GM23248 (cell line): Measurements from ENCODE around the gene NFX1.

Experiments used
- EZH2 ChIP-seq: fragments of 200-600 bp; sonication (generic); IDR thresholded peaks from 2 replicates; pipeline ENCODE4 v1.6.1; 2018; ENCODE audit warnings: antibody characterized with exemption, mild to moderate bottlenecking; ENCODE audit not compliant: insufficient read depth, poor library complexity, severe bottlenecking
- EZH2phosphoT487 ChIP-seq: fragments of 200-600 bp; sonication (generic); IDR thresholded peaks from 2 replicates; pipeline ENCODE4 v1.6.1; 2018; ENCODE audit warnings: antibody characterized with exemption, moderate library complexity, mild to moderate bottlenecking, low read depth; ENCODE audit not compliant: insufficient read depth

DNA sequence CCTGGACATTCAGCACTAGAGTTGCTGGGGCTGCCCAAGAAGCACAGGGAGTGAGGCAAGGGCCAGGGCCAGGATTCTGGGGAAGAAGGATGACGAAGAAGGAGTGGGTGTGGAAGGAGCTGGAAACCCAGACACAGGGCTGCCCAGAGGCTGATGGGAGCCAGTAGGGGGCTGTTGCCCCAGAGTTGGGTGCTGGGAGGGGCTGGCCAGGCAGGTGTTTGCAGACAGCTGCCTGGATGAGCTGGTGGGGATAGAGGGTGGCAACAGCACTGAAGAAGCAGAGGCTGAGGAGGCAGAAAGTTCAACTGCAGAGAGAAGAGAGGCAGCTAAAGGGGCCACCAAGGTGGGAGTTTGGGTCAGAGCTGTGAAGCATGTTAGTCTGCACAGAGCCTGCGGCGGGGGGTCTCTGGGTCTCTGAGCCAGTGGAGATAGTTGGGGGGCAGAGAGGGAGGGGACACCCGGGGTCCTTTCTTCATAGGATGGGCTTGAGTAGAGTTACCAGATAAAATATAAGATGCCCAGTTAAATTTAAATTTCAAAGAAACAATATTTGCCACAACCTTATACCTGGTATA, 114.6 kb downstream of the NFX1 start:
- TF ChIP-seq EZH2, result no peak
- TF ChIP-seq EZH2phosphoT487, result no peak
